Left renal pelvis (tissue), 4 donors: Measurements from ENCODE around the gene MCUB. TPM values are rescaled to one million over a fixed set of nuclear protein-coding genes. Genes with fewer than 3 reads are reported as not detected.
"Not testable (repeated sequence)": the region's sequence is repeated elsewhere in the genome, so short reads cannot be mapped to it uniquely, and the experiment has no call there.

Source experiments
- DNase-seq, 4 donors: peaks; one replicate each; pipeline ENCODE4 v3.0.0-alpha.2; 2013; ENCODE audit warnings: low read depth in 4 of 4, low spot score in 3 of 4
- polyA plus RNA-seq, 4 donors: library from polyadenylated mRNA; unstranded; fragments of 120-200 nt; gene quantifications; one replicate each; pipeline ENCODE4 v1.2.1, GENCODE V29; 2013; ENCODE audit not compliant: insufficient read length in 4 of 4

Gene MCUB
- polyA plus RNA-seq, 4 donors, result 9.0 to 12.1 (median 9.8) TPM

DNA sequence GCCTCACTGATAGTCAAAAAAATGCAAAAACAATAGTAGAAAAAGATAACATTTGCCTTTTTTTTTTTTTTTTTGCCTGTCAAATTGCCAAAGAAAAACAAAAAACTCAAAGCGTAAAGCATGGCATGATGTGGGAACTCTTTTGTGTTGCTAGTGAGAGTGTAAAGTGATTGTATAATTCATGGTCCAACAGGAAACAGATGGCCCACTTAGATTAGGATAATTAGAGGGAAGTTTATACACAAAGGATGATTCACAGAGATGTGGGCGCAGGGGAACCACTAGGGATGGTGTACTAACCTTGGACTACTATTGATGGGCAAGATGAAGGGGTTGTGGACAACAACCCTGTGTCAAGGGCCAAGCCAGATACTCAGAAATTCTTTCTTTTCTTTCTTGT, 16.4 kb downstream of the MCUB start:
- no peak for DNase-seq

DNA sequence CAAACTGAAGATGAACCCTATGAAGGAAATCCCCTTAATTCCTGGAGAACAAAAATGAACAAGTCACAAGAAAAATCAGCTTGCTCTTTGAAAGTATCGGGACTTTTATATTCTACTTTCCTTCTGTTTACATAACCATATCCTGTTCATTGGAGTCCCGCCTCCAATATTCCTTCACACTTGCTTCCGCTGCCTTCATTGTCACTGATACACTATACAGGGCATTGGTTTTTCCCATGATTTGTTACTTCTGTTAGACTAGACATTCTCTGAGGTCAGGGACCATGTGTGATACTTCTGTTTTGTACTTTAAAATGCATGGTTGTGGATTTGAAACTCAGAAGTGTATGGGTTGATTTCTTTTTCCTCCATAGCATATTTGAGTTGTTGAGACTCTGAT, 18.8 kb downstream of the MCUB start:
- DNase-seq, result no peak

DNA sequence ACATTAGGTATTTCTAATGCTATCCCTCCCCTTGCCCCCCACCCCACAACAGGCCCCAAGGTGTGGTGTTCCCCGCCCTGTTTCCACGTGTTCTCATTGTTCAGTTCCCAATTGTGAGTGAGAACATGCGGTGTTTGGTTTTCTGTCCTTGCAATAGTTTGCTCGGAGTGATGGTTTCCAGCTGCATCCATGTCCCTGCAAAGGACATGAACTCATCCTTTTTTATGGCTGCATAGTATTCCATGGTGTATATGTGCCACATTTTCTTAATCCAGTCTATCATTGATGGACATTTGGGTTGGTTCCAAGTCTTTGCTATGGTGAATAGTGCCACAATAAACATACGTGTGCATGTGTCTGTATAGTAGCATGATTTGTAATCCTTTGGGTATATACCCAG, 20.0 kb downstream of the MCUB start:
- not testable (repeated sequence) for DNase-seq

DNA sequence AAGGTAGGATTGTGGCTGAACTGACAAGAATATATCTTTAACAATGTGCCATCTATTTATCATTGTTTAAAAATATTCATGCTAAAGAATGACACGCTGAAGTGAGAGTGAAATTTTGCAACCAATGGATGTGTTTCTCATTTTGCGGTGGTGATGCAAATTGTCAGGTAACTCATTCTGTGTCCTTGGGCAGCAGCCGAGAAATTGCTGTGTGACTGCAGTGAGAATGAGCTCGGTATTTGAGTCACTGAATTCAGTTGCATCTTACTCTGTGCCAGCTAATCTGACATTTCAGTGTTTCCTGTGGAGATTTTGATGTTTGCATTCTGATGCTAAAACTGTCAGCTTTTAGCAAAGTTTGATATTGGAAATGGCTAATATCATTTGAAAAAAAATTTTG, 28.1 kb downstream of the MCUB start:
- no peak for DNase-seq

DNA sequence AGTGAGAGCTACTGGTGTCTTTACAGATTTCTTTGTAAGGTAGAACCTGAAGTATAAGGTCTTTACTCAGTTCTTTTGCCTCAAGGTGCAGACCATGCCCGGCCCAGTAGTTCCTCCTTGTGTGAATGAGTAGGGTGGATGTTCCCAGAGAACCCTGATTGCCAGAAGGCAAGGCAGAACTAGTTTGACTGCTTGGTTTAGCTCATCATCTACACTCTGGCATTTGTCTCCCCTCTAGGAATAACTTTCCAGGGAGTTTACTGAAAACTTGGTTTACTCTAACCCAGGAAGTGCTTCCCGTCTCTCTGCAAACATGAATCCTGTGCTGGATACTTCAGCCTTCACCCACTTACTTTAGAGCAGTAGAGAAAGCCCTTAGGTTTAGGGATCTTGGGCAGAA, 29.1 kb downstream of the MCUB start:
- no peak for DNase-seq

DNA sequence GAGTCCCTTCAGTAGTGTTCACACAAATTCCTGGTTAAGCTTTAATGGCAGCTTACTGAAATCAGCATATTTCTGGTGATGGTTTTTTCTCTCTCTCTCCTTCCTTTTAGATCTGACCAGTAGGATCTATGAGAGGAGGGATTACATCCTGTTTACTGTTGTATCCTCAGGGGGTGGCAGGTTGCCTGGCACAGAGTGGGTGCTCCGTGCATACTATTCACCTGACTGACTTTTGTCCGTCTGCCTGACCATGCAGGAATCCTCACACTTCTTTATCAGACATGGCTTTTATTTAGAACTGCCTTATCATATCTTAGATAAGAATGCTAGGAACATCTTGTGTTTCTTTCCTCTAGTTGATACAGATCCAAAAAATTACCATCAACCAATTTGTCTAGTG, 29.6 kb downstream of the MCUB start:
- DNase-seq, result no peak

DNA sequence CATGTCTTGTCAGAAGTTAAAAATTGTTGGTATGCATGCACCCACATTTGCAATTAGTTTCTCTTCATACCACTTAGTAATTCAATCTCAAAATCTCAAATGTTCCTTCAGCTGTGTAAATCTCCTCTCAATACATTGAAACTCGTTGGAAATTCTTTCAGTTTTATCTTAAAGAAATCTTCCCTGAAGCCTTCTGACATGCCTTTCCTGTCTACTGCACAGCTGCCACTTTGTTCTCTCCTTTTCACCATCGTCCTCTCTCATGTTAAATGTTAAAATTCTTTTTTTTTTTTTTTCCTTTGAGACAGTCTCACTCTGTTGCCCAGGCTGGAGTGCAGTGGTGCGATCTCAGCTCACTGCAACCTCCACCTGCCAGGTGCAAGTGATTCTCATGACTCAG, 30.9 kb downstream of the MCUB start:
- no peak for DNase-seq

DNA sequence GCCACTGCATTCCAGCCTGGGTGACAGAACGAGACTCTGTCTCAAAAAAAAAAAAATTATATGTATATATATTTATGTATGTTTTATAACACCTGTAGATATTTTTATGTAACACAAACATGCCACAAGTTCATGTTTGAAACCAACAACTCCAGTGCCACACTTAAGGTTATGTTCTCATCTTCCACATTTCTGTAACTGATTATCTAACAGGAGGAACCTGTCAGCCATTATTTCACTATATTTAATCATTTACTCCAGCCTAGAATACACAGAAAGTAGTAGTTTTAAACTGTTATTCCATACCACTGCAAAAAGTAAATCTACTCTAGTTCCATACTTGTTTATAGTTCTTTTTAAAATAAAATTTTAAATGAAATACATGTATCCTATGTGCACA, 32.3 kb downstream of the MCUB start:
- no peak for DNase-seq

DNA sequence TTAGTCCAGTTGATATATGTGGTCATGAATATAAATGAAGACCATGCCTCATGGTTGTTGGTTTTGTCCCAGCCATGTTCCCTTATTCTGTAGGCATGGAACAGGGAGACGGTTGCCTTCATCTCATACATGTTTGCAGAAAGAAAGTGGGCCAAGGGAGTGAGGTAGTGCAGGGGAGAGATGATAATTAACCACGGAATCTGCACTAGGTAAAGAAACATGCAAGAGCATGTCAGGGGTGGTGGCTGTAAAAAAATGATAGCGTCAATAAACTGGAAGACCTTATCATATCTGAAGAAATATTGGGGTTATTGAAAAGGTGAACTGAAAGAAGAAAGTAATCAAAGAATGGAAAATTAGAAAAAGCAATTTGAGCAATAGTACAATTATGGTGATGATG, 35.1 kb downstream of the MCUB start:
- DNase-seq, result not testable (repeated sequence)

DNA sequence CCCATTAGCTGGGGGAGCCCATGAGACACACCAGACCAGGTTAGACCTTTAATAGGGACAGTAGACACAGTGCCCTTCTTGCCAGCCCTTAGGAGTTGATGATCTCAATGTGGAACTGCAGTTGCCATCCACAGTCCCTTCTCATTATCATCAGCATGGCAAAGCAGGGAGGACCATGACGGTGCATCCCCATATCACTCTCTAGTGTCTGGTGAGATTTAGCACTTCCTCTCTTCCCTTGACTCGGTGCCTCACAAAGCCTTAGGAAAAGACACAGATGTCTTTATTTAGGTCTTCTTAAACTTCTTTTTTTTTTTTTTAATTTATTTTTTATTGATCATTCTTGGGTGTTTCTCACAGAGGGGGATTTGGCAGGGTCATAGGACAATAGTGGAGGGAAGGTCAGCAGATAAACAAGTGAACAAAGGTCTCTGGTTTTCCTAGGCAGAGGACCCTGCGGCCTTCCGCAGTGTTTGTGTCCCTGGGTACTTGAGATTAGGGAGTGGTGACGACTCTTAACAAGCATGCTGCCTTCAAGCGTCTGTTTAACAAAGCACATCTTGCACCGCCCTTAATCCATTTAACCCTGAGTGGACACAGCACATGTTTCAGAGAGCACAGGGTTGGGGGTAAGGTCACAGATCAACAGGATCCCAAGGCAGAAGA, 36.5 kb downstream of the MCUB start:
- not testable (repeated sequence) for DNase-seq

DNA sequence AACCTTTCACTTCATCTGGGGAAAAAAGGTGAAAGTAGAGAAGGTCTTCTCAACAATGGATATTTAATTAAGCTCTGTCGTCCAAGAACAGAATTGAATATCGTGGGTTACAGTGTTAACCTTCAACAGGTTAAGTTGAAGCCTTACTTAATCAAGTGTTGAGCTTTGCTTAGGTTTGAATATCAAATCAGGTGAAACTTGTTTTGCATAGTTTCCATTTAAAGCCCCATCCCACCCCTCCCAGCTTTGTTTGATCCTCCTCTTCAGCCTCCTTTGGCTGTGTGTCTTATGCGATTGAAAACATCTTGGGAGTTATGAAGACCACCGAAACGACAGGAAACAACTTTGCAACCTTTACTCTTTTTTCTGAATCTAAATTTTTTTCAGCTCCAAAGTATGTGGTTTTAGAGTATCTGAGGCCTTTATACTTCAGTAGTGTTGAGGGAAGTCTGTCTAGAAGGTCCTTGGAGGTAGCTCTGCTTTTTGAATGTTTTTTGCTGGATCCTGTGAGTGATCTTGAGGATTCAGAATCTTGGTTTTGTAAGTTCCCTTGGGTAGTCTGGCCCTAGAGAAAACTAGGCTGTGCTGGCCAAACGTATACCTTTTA, 39.1 kb downstream of the MCUB start:
- DNase-seq, result no peak

DNA sequence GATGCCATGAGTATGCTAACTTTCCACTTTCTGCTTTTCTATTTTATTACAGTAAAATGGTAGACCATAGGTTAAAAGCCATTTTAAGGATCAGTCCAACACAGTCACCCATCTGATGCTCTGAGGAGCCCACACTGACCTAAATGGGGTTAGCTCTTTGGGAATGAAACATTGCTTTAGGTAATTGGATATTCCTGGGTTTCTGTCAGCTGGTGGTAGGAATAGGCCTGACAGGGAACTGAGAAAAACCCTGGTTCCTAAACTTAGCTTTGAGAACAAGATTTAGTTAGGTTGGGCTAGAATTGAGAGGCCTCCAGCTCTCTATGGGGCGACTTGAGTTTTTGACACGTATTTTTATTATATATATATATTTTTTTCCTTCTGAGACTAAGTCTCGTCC, 40.4 kb downstream of the MCUB start:
- no peak for DNase-seq

DNA sequence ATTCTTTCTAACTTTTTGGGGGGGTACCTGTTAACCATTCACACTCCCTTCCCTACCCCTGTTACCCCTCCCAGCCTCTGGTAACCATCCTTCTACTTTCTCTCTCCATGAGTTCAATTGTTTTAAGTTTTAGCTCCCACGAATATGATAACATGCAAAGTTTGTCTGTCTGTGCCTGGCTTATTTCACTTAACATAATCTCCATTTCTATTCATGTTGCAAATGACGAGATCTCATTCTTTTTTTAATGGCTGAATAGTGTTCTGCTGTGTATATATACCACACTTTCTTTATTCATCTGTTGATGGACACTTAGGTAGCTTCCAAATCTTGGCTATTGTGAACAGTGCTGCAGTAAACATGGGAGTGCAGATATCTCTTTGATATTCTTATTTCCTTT, 41.3 kb downstream of the MCUB start:
- no peak for DNase-seq

DNA sequence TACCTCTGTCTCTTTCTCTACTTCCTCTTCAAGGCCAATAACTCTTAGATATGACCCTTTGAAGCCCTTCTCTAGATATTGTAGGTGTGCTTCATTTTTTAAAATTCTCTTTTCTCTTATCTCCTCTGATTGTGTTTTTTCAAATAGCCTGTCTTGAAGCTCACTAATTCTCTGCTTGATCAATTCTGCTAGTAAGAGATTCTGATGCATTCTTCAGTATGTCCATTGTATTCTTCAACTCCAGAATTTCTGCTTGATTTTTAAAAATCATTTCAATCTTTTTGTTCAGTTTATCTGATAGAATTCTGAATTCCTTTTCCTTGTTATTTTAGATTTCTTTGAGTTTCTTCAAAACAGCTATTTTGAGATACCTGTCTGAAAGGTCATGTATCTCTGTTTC, 47.9 kb downstream of the MCUB start:
- no peak for DNase-seq

DNA sequence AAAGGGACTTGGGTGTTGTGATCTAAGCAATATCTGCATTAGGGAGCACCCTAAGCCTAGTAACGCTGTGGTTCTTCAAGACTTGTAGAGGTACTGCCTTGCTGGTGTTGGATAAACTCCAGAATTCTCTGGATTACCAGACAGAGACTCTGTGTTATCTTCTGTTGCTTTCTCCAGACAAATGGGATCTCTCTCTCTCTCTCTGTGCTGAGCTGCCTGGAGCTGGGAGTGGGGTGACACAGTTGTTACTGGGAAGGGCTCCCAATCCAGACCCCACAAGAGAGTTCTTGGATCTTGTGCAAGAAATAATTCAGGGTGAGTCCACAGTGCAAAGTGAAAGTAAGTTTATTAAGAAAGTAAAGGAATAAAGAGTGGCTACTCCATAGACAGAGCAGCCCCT, 48.8 kb downstream of the MCUB start:
- no peak for DNase-seq

DNA sequence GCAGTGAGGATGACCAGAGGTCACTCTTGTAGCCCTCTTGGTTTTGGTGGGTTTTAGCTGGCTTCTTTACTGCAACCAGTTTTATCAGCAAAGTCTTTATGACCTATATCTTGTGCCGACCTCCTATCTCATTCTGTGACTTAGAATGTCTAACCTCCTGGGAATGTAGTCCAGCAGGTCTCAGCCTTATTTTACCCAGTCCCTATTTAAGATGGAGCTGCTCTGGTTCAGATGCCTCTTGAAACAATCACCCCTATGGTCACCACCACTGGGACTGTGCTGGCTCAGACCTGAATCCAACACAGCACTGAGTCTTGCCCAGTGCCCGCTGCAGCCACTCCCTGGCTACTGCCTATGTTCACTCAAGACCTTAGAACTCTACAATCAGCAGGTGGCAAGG, 49.4 kb downstream of the MCUB start:
- no peak for DNase-seq

DNA sequence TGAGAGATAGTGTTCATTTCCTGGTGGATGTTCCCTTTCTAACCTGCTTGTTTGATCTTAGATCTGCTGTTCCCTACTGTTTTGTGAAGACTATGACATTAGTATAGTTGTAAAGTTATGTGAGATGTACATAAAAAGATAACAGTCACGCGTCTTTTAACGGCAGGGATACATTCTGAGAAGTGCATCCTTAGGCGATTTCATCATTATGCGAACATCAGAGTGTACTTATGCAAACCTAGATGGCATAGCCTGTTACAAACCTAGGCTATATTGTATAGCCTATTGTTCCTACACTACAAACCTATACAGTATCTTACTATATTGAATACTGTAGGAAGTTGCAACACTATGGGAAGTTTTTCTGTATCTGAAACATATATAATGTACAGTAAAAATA, 50.4 kb downstream of the MCUB start:
- DNase-seq, result no peak

DNA sequence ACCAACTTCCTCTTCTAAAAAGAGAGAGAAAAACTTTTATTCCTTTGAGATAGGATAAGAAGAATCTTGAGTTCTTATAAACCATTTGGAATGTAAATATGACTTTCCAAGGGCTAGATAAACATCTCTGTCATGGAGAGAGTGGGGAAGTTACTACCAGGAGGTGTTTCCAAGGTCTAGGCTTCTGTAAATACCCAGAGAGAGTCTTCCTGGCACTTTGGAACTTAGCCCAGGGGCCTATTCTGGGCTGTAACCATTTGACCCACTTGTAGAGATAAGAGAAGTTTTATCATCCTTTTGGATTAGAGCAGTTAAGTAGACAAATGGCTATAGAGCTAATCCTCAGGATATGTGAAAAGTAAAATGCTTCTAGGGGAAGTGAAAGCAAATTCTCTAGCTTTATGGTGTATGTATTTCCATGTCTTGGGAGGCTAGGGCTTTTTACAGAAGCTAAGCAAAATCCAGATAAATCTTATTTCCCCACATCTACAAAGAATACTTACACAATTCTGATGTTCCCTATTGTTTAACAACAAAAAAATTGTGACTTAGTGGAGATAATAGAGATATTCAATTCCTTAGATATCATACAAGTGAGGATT, 51.1 kb downstream of the MCUB start:
- no peak for DNase-seq

DNA sequence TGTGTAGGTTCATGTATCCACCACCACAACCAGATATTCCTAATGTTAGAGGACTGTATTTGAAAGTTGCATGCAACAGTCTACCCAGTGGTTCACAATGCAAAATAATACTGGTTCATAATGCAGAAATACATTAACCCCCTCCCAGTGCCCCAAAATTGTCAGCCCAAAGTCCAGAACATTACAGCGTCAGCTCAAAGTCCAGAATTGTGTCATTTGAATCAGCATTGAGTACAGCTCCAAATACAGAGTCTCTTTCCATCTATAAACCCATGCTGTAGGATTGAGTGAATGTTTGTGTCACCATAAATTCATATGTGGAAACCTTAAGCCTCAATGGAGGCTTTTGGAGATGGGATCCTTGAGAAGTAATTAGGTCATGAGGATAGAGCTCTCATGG, 54.0 kb downstream of the MCUB start:
- no peak for DNase-seq

DNA sequence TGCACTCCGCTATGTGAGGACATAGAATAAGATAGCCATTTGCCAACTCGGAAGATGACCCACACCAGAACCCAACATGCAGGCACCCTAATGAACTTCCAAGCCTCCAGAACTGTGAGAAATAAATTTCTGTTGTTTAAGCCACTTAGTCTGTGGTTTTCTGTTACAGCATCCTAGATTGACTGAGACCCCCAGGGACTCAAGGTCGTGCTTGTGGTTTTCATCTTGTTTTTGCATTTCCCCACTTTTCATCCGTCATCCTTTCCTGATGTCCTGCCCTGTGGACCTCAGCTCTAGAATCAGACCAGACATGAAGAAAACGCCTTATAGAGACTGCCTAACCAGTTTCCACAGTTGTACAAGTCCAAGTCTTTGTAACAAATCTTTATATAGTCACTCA, 54.4 kb downstream of the MCUB start:
- no peak for DNase-seq

DNA sequence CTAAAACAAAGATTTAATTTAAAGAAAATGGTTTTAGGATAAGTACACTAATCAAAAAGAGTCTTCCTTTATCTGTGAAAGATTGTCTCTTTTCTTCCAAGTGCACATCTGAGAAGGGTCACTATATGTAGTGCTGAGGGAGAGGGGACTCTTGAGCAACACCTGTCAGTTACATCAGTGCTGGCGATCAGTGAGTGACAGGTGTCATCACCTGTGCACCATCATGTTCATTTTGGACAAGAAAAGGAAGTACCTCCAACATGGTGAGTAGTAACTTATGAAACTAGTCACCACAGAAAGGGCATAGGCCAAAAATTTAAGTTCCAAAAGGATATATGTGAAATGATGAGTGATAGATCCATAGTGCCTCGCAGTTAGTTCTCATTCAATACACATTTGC, 55.7 kb downstream of the MCUB start:
- DNase-seq, result no peak

DNA sequence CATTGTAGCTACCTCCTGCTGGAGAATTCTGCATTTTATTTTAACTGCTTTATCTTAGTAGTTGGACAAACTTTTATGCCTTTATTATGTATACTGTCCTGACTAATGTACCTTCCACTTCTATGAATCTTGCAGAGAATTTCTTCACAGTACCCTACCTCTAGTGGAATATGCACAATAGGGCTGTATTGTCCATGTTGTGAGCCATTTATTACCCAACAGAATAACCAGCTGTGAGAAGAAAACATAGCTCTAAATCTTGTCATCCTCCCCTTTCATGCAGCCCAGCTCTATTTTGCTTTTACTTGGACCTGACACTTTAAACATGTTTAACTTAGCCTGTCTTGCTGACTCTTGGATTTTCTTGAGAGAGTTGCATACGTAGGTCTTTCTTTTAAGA, 56.2 kb downstream of the MCUB start:
- DNase-seq, result peak in 2 of 4 donors; percentile 14 to 22
